NOMO-1 (cell line): Measurements from ENCODE around the gene MAP1LC3B2.
"Not testable (repeated sequence)": the region's sequence is repeated elsewhere in the genome, so short reads cannot be mapped to it uniquely, and the experiment has no call there.

Experiments used
- DNase-seq, 2 experiments: peaks; one replicate each; lab custom pipeline; 2025; ENCODE audit not compliant: unreplicated experiment in 2 of 2; lab: John Stamatoyannopoulos, UW

MAP1LC3B2 gene

DNA sequence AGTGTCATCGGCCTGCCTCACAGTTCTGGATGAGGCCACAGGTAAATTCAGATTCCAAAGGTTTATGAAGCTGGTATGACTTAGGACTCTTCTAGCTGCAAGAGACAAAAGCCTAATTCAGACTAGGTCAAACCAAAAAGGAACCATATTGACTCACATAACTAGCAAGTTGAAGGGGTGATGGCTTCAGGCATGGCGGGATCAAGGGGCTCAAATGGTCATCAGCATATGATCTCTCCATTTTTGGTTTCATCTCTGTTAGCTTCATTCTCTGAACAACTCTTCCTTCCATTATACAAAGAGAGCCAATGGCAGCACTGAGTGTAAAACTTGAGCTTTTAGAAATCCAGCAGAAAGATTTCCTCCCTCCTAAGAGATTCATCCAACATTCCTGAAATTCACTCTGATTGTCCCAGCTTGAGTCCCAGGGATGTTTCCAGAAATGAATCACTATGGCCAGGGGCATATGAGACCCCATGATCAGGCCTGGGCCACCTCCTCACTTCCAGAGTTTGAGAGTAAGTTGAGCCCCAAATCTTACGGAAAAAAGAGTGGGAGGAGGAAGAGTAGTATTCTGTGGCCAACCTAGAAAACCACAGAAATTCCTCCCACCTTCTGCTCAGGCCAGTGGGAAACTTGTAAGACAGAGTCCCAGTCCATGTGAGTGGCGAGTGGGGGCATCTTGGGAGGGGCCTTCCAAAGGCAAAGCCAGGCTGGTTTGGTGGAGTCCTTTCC is 2.0 kb upstream of the MAP1LC3B2 start:
- DNase-seq: no peak

DNA sequence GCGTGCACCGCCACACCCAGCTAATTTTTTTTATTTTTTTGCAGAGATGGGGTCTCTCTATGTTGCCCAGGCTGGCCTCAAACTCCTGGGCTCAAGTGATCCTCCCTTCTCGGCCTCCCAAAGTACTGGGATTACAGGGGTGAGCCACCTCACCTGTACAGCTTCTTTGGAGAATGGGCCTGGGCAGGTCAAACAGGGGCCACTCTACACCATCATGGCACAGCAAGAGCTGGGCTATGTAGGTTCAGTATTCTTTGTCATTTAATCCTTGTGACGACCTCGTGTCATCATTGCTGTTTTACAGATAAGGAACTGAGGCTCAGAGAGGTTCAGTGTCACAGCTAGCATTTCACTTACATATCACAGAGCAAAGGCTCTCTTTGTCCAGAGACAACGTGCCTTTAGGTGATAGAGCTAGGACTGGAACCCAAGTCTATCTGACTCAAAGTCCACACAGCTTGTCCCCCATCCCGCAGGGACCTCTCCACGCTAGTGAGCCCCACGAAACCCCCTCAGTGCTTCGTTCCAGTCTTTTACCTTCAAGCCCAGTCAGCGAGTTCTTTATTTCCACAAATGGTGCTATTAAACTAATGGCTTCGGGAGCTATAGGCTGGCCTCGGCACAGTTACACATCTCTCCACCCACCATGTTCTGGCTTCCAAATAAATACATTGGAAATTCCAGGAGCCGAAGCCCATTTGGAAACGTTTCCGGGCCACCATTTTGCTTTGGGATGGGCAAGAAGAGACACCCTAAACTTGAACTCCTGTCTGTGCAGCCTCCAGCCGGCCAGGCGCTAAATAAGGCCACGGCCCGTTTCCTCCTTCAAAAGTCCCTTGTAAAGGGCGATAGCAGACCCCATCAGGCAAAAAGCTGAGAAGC is 660 bp upstream of the MAP1LC3B2 start:
- DNase-seq: no peak

- DNase-seq: no peak
These were observed 2.1 kb downstream of the MAP1LC3B2 start for GRCh38 chr12:116561181-116561821.

GRCh38 chr12:116562090-116562489 is 2.9 kb downstream of the MAP1LC3B2 start:
- DNase-seq: no peak

- no peak for DNase-seq
These were observed 4.1 kb downstream of the MAP1LC3B2 start for GRCh38 chr12:116563262-116563661.

- DNase-seq: no peak
These were observed 4.9 kb downstream of the MAP1LC3B2 start for GRCh38 chr12:116564080-116564479.

- not testable (repeated sequence) for DNase-seq
These were observed 6.0 kb downstream of the MAP1LC3B2 start for GRCh38 chr12:116565221-116565620.

DNA sequence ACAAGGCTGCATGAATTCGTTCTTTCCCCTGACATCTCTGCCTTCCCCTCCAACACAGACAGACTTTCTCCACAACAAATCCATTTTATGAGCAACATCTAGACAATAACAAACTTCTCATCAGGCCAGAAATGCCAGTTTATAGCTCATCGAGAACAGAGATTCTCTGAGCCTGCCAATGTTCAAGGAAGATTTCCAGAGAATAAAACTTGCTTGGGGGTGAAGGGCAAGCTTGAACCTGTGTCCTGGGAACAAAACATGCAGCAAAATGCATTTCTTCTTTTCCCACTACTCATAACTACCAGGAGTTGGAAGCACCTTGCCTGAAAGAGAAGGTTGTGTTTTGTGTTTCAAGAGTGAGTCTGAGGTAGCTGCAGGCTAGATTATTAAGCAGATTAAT is 6.8 kb downstream of the MAP1LC3B2 start:
- no peak for DNase-seq

DNA sequence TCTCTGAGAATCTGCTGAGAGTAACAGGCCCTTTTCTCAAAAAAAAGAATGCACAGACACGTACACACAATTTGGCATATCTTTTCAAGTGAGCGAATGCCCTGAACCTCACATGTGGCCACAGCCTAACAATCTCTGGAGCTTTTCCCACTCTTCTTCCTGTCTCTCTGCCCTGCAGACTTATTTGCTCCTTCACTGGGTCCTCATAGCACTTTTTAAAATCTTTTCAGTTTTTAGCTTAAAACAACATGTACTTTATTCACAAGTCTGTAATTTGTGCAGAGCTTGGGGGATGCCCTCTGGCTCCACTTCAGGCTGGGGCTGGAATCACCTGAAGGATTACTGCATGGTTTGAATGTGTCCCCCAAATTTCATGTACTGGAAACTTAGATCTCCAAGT is 9.0 kb downstream of the MAP1LC3B2 start:
- no peak for DNase-seq

- DNase-seq: no peak
These were observed 11.9 kb downstream of the MAP1LC3B2 start for GRCh38 chr12:116571089-116571488.

DNA sequence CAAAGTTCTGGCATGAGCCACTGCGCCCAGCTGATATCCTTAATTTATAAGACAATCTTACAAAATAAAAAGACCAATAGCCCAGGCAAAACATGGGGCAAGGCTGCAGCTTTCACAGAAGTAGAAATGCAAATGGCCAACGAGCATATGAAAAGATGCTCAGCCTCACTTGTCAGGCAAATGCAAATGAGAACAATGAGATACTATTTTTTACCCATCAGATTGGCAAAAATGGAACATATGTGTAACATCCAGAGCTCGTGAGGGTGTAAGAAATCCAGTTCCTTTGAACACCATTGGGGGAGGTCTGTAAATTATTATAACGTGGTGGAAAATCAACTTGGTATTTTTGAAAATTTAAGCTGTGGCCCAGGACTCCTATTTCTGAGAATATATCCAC is 14.6 kb downstream of the MAP1LC3B2 start:
- DNase-seq: no peak

- DNase-seq: not testable (repeated sequence)
These were observed 16.6 kb downstream of the MAP1LC3B2 start for GRCh38 chr12:116575754-116576153.

DNA sequence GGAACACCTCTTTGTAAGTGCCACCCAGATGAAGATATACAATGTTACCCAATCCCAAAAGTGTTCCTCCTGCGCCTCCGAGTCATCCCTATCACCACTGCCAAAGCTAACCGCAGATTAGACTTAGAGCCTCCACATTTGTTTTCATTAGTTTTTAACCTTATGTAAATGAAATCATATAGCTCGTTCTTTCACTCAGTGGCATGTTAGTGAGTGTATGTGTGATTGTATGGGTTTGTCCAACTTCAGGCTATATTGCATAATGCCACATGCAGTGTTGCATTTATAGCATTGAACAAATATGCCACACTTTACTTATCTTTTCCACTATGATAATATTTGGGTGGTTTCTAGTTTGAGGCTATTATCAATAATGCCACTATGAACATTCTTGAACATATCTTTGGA is 18.0 kb downstream of the MAP1LC3B2 start:
- no peak for DNase-seq

DNA sequence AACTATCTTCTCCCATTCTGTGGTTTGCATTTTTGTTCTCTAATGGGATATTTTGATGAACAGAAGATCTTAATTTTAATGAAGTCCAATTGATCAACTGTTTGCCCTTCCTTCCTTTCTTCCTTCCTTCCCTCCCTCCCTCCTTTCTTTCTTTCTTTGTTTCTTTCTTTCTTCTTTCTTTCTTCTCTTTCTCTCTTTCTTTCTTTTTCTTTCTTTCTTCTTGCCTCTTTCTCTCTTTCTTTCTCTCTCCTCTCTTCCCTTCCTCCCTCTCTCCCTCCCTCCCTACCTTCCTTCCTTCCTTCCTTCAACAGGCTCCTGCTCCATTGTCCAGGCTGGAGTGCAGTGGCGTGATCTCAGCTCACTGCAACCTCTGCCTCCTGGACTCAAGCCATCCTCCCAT is 18.9 kb downstream of the MAP1LC3B2 start:
- DNase-seq: no peak

DNA sequence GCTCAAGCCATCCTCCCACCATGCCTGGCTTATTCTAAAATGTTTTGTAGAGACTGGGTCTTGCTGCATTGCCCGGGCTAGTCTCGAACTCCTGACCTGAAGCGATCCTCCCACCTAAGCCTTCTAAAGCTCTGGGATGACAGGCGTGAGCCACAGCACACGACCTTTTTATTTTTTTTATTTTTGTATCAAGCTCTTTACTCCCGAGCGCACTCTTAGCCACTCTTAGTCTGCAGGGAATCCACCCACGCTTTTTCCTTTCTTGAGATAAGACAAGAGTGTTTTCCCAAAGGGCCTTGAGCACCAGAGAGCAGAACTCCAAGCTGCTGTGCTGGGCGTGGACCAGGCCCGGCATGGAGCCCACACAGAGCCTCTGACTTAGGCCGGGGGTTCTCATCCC is 23.4 kb downstream of the MAP1LC3B2 start:
- DNase-seq: no peak

DNA sequence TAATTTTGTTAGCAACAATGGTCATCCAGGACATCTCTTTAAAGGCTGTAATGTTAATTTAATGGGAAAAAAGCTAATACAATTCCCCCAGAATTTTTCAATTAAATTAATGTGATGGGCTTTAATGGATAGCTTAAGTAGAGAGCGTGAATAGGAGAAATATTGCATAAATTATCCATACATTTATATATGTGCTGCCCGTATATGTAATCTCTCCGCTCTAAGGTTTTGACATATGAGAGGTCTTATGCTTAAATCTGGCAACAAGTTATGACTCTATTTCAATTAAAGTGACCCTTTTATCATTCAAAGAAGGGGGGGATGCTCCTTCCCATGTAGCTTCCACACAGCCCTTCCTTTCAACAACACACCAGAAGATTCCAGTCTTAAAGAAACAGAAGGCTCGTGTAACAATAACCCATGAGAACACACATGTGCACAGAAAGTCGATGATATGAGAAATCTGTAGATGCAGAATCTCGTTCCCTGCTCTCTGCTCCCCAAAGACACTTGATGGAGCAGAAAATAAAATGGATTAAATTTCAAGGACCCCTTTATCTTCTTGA is 24.0 kb downstream of the MAP1LC3B2 start:
- DNase-seq: no peak

GRCh38 chr12:116587270-116587669 is 28.1 kb downstream of the MAP1LC3B2 start:
- no peak for DNase-seq

GRCh38 chr12:116588390-116589028 is 29.3 kb downstream of the MAP1LC3B2 start:
- DNase-seq: no peak

DNA sequence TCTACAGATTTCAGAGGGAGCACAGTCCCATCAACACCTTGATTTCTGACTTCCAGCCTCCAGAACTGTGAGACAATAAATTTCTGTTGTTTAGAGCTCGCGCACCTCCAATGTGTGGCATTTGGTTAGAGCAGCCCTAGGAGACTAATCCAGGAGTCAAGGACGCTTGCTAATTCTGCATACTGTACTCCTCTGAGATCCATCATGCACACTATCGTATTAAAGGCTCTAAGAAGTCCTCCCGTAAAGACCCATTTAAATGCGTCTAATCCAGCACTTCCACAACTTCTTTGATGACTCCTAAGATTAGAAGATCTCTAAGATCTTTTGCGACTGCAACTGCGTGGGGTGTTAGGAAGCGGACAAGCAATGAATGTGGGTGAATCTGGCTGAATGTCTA is 30.4 kb downstream of the MAP1LC3B2 start:
- no peak for DNase-seq

DNA sequence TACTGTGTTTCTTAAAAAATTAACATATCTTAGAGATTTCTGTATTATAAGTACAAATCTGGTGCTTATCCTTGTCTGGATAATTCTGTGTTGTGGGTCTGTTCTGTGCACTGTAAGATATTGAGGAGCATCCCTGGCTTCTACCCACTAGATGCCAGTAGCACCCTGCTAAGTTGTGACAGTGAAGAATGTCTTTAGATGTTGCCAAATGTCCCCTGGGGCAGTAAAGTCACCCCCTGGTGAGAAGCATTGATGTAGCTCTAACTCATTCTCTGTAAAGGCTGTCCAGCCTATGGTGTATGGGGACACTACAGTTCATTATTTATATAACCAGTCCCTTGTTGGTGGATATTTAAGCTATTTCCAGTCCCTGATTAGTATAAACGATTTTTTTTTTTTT is 31.4 kb downstream of the MAP1LC3B2 start:
- DNase-seq: peak; percentile 29 to 37
